Ovary (tissue), 9 donors: ENCODE measurements around the gene SYCP2L. TPM values are rescaled to one million over a fixed set of nuclear protein-coding genes. Genes with fewer than 3 reads are reported as not detected.

Experiments
- DNase-seq, 5 donors: peaks; one replicate each; pipeline ENCODE4 v3.0.0-alpha.2; 2019 to 2020
- H3K27ac ChIP-seq, 2 donors: fragments of 200-600 bp; one replicate each; pipeline versions ENCODE4 v1.5.1 to v1.8.0; 2019 to 2022
- H3K27me3 ChIP-seq: fragments of 200-600 bp; one replicate; pipeline ENCODE4 v1.8.0; 2022
- H3K36me3 ChIP-seq: fragments of 200-600 bp; sonication (generic); one replicate; pipeline ENCODE4 v1.5.1; 2019
- H3K4me1 ChIP-seq: one replicate; pipeline ENCODE4 v1.8.1; 2013; ENCODE audit warnings: mild to moderate bottlenecking, moderate library complexity; ENCODE audit not compliant: insufficient read depth
- H3K4me3 ChIP-seq: fragments of 200-600 bp; sonication (generic); one replicate; pipeline ENCODE4 v1.5.1; 2017
- H3K9me3 ChIP-seq, 2 donors: fragments of 200-600 bp in 1 of 2; sonication (generic) in 1 of 2; one replicate each; pipeline versions ENCODE4 v1.5.1 to v1.8.1; 2013 to 2019; ENCODE audit warnings: mild to moderate bottlenecking in 1 of 2, moderate library complexity in 1 of 2
- EP300 ChIP-seq: sonication (generic); formaldehyde crosslinking; IDR thresholded peaks from one replicate; pipeline ENCODE4 v1.6.1; 2017; ENCODE audit warnings: antibody characterized with exemption
- POLR2A ChIP-seq: fragments of 450-650 bp; IDR thresholded peaks from one replicate; pipeline ENCODE4 v1.6.1; 2017; ENCODE audit warnings: antibody characterized with exemption, mild to moderate bottlenecking, moderate library complexity
- WGBS, 3 donors: extraction: QIAGEN DNeasy Blood & Tissue Kit in 1 of 3; methylation state at CpG; one replicate each; pipeline versions ENCODE4 v1.1.5 to v1.1.7; 2013 to 2017; 5-methylcytosine and 5-hydroxymethylcytosine counted together
- intact Hi-C, 4 donors: fragments of 100-400 bp; cut with DNase I; formaldehyde crosslinking; loops; one replicate each; pipeline versions ENCODE4 v1.11.0 to v1.15.1; 2022 to 2023
- polyA plus RNA-seq, 2 donors: library from polyadenylated mRNA; stranded (reverse); fragments of 200-250 nt in 1 of 2; fragments of 350-450 nt in 1 of 2; fragmentation: Illumina TruSeq in 1 of 2; extraction: RNeasy Lipid Tissue Mini Kit (QIAGEN cat#74804) in 1 of 2; gene quantifications; one replicate each; pipeline ENCODE4 v1.2.3, GENCODE V29; 2013 to 2014
- total RNA-seq, 7 donors: library from RNA; depleted of rRNA in 2 of 7; stranded (reverse); fragments of >200 nt in 2 of 7; fragmentation: NEBNext Ultra II Directional in 3 of 7; extraction: Animal tissue kit (Norgen Biotek cat#: 25700) in 3 of 7; gene quantifications; one replicate each; pipeline versions ENCODE4 v1.1.0 to v1.2.4, GENCODE V29; 2016 to 2023
- TF ChIP-seq, protein P1 (sequence below), 3 donors: fragments of 450-650 bp in 2 of 3; fragments of 200-600 bp in 1 of 3; IDR thresholded peaks; one replicate each; pipeline versions ENCODE4 v1.5.1 to v1.8.0; 2016 to 2022; ENCODE audit warnings: antibody characterized with exemption in 3 of 3, mild to moderate bottlenecking in 1 of 3
- donor health status: DM: no; HTN: no; CAD: no; lungs with moderate emphysema.
- donor health status: DM: no; HTN: no; CAD: no.
- donor health status: Bipolar disorder and iron deficiency.
- donor health status: DM: yes; HTN: yes; CAD: no.
- donor health status: DM: no; HTN: no; CAD: no.
- donor health status: DM: yes; HTN: yes; CAD: no.

Gene SYCP2L
- total and polyA plus RNA-seq, 9 donors, result 0.41 to 2.1 (median 1.2) TPM

DNA sequence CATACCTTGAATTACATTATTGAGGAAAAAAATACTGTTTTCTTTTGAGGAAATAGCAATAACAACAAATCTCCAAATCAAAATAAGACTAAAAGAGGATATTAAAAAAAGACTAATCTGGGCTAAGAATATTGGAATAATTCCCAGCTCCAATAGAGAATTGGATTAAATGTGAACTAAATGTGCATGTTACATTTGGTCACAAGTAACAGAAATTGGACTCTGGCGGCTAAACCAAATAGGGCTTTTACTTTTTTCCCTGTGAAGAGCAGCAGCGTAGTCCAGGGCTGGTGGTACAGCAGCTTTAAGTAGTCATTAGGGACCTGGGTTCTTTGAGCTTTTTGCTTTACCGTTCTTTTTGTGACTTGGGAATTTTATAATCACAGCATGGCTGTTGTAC, 85.3 kb downstream of the SYCP2L start:
- Histone ChIP-seq H3K27me3 (no peaks in the 10 kb centered on the region), H3K36me3 (no peaks in the 10 kb centered on the region), H3K27ac (no peak overlapping the region), H3K4me3 (no peak overlapping the region), H3K9me3 (no peaks in the 10 kb centered on the region), H3K4me1 (no peaks in the 10 kb centered on the region)
- intact Hi-C loops, result no loop called here
- no peak for DNase-seq
- WGBS, 3 donors, result 78 to 93% (median 91%) methylated on average over 3 of the region's 3 CpGs
- TF ChIP-seq POLR2A, result no peak
- TF ChIP-seq, protein P1, sequence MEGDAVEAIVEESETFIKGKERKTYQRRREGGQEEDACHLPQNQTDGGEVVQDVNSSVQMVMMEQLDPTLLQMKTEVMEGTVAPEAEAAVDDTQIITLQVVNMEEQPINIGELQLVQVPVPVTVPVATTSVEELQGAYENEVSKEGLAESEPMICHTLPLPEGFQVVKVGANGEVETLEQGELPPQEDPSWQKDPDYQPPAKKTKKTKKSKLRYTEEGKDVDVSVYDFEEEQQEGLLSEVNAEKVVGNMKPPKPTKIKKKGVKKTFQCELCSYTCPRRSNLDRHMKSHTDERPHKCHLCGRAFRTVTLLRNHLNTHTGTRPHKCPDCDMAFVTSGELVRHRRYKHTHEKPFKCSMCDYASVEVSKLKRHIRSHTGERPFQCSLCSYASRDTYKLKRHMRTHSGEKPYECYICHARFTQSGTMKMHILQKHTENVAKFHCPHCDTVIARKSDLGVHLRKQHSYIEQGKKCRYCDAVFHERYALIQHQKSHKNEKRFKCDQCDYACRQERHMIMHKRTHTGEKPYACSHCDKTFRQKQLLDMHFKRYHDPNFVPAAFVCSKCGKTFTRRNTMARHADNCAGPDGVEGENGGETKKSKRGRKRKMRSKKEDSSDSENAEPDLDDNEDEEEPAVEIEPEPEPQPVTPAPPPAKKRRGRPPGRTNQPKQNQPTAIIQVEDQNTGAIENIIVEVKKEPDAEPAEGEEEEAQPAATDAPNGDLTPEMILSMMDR (IDR thresholded peaks at IDR 0.05), result no peak
- TF ChIP-seq EP300, result no peak

DNA sequence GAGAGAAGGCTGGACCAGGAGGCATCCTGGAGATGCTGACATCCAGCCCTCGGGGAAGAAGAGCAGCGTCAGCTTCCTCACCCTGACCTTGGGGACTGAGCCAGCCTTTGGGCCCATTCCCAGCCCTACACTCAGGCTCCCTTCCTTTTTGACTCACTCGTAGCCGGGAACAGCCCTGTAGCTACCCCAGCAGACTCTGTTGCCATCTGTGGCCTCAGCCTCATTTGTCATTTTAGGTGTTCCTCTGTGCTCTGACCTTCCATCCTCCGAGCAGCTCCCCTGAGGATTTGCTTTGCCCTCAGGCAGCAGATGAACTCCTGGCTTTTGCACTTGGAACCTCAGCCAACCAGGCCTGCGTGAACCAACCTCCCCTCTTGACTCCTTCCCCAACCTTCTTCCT, 89.7 kb downstream of the SYCP2L start:
- WGBS, 3 donors, result 23 to 61% (median 43%) methylated on average over 6 of the region's 6 CpGs
- no peaks in the 10 kb centered on the region for H3K27me3 ChIP-seq
- no peaks in the 10 kb centered on the region for H3K4me1 ChIP-seq
- no peak overlapping the region for H3K27ac ChIP-seq
- no peaks in the 10 kb centered on the region for H3K36me3 ChIP-seq
- intact Hi-C loops, result no loop called here
- H3K9me3 ChIP-seq, result no peaks in the 10 kb centered on the region
- peak in 1 of 5 donors; percentile 34 for DNase-seq
- no peak for TF ChIP-seq POLR2A
- TF ChIP-seq, protein P1 (IDR thresholded peaks at IDR 0.05), result no peak
- TF ChIP-seq EP300, result no peak
- H3K4me3 ChIP-seq, result no peak overlapping the region

DNA sequence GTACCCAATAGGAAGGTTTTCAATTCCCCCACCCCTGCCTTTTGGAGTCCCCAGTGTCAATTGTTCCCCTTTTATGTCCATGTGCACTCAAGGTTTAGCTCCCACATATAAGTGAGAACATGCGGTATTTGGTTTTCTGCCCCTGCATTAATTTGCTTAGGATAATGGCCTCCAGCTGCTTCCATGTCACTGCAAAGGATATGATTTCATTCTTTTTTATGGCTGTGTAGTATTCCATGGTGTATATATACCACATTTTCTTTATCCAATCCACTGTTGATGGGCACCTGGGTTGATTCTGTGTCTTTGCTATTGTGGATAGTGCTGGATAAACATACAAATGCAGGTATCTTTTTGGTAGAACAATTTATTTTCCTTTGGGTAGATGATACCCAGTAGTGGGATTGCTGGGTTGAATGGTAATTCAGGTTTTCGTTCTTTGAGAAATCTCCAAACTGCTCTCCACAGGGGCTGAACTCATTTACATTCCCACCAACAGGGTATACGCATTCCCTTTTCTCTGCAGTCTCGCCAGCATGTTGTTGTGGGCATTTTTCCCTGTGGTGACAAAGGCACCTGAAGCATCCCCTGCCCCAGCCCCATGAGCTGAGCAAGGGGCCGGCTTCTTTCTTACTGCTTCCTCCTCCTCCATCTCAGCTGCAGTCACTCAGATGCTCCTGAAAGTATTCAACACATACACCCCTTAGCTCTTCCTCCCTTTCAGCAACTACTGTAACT, 90.5 kb downstream of the SYCP2L start:
- intact Hi-C loops, result no loop called here
- Histone ChIP-seq H3K27ac (no peak overlapping the region), H3K4me3 (no peak overlapping the region), H3K36me3 (no peaks in the 10 kb centered on the region), H3K27me3 (no peaks in the 10 kb centered on the region), H3K4me1 (no peaks in the 10 kb centered on the region), H3K9me3 (no peaks in the 10 kb centered on the region)
- TF ChIP-seq POLR2A (no peak), EP300 (no peak)
- TF ChIP-seq, protein P1 (IDR thresholded peaks at IDR 0.05), result no peak
- 93% methylated on average over 5 of the region's 5 CpGs for WGBS, 3 donors
- no peak for DNase-seq

DNA sequence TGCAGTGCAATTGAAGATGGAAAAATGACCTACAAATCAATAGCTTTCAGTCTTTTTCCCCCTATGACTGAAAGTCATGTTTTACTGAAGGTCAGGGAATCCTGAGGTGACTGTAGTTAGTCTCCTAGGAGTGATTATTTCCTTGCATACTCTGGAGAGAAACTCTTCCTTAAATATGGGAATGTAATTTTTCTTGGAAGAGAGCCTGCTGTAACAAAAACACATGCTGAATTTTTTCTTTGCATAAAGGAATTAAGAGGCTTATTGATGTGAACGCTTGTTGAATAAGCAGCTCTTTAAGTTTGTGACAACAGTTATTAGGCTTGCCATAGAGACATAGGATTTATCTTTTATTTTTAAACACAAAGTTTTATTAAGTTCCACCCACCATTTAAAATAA, 92.8 kb downstream of the SYCP2L start:
- intact Hi-C loops, result no loop called here
- Histone ChIP-seq H3K27ac (no peak overlapping the region), H3K4me3 (no peak overlapping the region), H3K4me1 (no peaks in the 10 kb centered on the region), H3K9me3 (no peaks in the 10 kb centered on the region), H3K27me3 (no peaks in the 10 kb centered on the region), H3K36me3 (no peaks in the 10 kb centered on the region)
- WGBS, 3 donors, result 10 to 24% (median 19%) methylated on average over 1 of the region's 1 CpG
- TF ChIP-seq EP300 (no peak), POLR2A (no peak)
- TF ChIP-seq, protein P1 (IDR thresholded peaks at IDR 0.05), result no peak
- no peak for DNase-seq
